Endometrial microvascular endothelial cells (primary cell): ENCODE data around the gene ADAM19. TPM values are rescaled to one million over a fixed set of nuclear protein-coding genes. Genes with fewer than 3 reads are reported as not detected.

Experiments used
- in situ Hi-C: cut with HindIII; loops from 2 replicates; pipeline ENCODE4 v1.10.0; 2017; ENCODE audit warnings: low sequenced_read_pairs, low pct_unique_long_range_greater_than_20kb; ENCODE audit errors: inconsistent ontology term
- total RNA-seq: library from RNA; depleted of rRNA; stranded (reverse); fragments of >200 nt; gene quantifications from one replicate; pipeline ENCODE4 v1.2.3, GENCODE V29; 2015; ENCODE audit errors: inconsistent ontology term

Gene ADAM19
- total RNA-seq, 1 donor from 2014 or later = 13.5 TPM

GRCh38 chr5:157568720-157569119, 6.9 kb downstream of the ADAM19 start:
- in situ Hi-C loops = no loop called here

- in situ Hi-C loops = no loop called here
Measured at GRCh38 chr5:157568222-157568621, 7.4 kb downstream of the ADAM19 start.

GRCh38 chr5:157566902-157567489, 8.6 kb downstream of the ADAM19 start:
- in situ Hi-C loops = no loop called here

- in situ Hi-C loops = no loop called here
Measured at GRCh38 chr5:157563929-157564716, 11.5 kb downstream of the ADAM19 start.

DNA sequence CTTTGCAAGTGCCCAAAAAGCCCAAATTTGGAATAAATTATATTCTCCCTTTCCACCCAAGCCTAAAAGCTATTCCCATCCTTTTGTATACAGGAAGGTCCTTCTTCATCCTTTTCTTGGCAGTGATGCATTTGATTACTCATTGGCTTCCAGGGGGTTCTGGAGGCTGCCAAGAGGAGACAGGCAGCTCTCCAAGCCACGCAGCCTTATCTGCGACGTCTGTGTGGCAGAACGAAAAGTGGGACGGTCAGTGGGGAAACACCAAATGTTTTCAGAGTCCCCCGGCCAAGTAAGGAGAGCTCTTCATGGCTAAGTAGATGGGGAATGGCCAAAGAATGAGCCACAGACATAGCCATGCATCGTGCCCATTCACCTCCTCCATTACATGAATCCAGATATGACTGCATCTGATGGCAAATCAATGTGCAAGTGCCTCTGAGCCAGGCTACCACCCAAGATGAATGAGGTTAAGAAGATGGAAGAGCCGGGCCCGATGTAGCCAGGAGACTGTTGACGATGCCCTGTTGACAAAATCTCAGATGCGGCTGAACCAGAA, 12.1 kb downstream of the ADAM19 start:
- in situ Hi-C loops = no loop called here

DNA sequence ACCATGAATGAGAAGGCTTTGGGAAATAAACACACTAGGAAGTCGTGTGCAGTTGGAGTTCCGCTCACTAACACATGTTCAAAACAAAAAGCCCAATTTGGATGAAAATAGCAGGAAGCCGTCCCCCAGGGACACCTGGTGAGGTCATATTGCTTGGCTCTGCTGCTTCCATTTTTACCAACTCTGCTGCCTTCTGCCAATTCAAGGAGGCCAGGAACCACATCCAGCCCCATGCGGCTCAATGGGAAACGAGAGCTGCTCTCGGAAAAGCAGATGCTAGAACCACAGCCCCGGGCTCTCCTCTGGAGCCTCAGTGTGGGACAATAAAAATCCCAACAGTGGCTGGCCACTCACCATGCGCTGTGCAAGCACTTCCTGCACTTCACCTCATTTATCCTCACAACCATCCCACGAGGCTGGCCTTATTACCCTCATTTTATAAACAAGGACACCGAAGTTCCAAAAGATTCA, 13.4 kb downstream of the ADAM19 start:
- in situ Hi-C loops = no loop called here

DNA sequence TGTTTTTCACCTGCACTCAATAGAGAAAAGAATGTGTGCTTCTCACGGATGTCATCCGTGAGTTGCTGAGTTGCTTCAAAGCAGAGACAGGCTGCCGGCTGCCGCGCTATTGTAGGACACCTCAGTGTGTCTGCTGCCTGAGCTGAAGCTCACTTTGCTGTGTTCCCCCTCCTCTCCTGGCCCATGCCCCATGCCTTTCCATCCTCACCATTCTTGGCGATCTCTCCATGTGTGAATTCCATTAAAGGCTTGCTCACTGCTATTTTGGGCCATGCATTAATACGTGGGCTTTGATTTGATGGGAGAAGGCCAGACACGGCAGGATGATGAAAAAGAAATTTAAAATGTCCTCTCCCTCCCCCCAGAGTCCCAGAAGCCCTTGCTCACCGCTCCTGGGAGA, 14.5 kb downstream of the ADAM19 start:
- in situ Hi-C loops = no loop called here

DNA sequence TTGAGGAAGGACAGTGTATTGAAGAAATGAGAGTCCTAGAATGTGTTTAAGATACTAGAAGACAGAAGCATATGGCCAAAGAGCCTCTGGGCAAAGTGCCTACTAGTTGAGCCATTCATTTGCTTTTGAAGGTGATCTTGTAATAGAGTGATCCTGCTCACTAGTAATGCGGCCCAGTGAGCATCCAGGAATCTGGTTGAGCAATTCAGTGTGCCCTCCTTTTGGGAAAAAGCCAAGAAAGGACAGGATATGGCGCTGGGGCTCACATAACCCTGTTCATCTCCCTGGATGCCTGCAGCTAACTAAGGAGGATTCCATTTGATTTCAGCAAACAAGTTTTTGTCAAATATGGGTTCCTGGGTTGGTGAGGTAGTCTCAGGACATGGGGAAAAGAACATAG, 16.3 kb downstream of the ADAM19 start:
- in situ Hi-C loops = no loop called here

DNA sequence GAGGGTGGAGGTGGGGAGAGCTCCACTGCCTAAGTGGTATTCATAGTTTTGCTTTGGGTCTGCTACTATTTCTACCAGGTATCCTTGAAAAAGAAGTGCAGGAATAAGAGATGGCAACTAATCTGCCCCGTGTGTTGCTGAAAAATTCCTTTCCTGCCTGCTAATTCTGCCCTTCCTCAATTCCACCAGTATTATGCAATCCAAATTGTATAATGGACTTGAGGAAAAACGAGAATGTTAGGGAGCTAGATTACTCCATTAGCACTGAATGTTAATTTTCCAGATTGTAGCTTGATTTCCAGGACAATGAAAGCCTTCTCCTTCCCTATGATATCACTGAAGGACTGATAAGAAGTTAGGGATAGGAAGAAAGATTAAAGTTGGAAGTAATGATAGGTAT, 16.9 kb downstream of the ADAM19 start:
- in situ Hi-C loops = no loop called here

- in situ Hi-C loops = no loop called here
Measured at GRCh38 chr5:157558041-157558595, 17.5 kb downstream of the ADAM19 start.

DNA sequence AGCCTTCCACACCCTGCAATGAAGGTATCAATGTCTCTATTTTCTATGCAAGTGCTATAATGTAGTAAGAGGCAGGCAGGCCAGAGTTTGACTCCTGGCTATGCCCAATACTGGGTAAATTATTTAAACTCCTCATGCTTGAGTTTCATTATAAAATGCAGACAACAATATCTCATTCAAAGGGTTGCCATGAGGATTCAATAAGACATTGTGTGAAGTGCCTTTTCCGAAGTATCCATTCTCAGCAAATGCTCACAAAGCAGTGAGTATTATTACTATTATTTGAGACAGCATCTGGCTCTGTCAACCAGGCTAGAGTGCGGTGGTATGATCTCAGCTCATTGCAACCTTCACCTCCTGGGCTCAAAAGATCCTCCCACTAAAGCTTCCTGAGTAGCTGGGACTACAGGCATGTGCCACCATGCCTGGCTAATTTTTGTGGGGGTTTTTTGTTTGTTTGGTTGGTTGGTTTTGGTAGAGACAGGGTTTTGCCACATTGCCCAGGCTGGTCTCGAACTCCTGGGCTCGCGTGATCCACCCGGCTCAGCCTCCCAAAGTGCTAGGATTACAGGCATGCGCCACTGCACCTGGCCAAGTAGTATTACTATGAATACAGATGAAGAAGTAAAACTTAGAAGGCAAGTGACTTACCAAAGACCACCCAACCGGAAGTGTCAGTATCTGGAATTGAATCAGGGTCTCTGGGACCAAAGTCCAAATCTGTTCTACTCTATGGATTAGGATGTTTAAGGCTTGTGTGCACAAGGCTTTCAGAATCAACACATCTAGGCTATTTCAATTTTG, 18.8 kb downstream of the ADAM19 start:
- in situ Hi-C loops = no loop called here

- in situ Hi-C loops = no loop called here
Measured at GRCh38 chr5:157555037-157555640, 20.4 kb downstream of the ADAM19 start.

DNA sequence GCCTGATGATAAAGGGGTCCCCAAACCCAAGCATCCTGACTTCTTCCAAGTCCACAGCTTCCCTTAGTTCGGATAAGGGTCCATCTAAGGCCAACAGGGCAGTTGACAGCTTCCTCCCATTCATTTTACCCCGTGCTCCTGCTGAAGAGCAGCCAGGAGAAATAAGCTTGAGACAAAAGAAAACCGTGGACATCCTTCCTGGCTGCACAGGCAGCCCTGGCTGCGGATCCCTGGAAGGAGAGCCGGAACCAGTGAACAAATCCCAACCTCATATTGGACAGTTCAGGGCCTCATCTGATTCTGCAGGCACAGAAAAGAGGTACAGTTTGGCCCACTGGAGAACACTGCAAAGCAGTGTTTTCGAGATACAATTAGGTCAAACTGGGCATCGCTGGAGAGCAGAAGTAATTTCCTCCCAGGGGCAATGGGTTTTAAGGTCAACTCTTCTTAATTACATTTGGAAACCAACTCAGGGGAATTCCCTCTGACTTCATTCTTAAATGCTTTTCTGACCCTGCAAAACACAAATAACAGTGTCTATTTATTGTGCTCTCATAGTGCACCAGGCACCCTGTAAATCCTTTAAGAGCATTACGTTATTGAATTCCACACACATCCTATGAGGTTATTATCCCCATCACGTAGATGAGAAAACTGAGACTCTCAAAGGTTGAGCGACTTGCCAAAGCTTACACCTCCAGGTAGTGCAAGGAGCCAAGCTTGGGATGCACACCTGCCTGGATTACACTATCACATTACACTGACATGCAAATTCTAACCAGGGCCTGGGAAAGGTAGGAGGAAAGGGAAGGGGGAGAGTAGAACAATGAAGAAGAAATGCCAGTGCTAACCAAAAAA, 21.2 kb downstream of the ADAM19 start:
- in situ Hi-C loops = no loop called here

GRCh38 chr5:157552650-157553049, 22.9 kb downstream of the ADAM19 start:
- in situ Hi-C loops = no loop called here

GRCh38 chr5:157550663-157551062, 24.9 kb downstream of the ADAM19 start:
- in situ Hi-C loops = no loop called here

GRCh38 chr5:157549954-157550549, 25.5 kb downstream of the ADAM19 start:
- in situ Hi-C loops = no loop called here

DNA sequence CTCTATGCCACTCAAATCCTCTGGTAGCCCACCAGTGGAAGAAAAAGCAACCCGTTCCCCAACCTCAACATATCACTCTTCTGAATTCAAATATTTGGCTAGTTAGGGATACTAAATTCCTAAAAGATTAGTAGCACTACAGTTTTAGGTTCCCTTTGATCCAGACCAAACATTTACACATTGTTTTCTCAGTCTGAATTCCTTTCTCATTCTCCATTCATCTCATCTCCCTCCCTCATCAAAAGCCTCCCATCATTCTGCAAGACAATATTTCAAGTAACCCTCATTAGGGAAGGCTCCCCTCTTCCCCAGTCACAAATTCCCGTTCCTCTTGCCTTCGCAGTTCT, 26.3 kb downstream of the ADAM19 start:
- in situ Hi-C loops = no loop called here
